HG02970 (cell line): ENCODE data around the gene KEAP1.
"Not testable (repeated sequence)": the region's sequence is repeated elsewhere in the genome, so short reads cannot be mapped to it uniquely, and the experiment has no call there.

Experiments used
- ATAC-seq: cut with Tn5 transposase; IDR thresholded peaks from one replicate; pipeline ENCODE4 v1.9.1; 2021; ENCODE audit warnings: mild to moderate bottlenecking, moderate library complexity, moderate number of reproducible peaks; ENCODE audit not compliant: unreplicated experiment, low FRiP score

Gene KEAP1

GRCh38 chr19:10500247-10500592 is 2.9 kb downstream of the KEAP1 start:
- no peak for ATAC-seq

- ATAC-seq, result no peak
These were observed 3.5 kb downstream of the KEAP1 start for GRCh38 chr19:10499550-10500246.

GRCh38 chr19:10497371-10497770 is 5.8 kb downstream of the KEAP1 start:
- no peak for ATAC-seq

- no peak for ATAC-seq
These were observed 11.6 kb downstream of the KEAP1 start for GRCh38 chr19:10491472-10492047.

- no peak for ATAC-seq
These were observed 16.6 kb downstream of the KEAP1 start for GRCh38 chr19:10486551-10486950.

- no peak for ATAC-seq
These were observed 24.2 kb downstream of the KEAP1 start for GRCh38 chr19:10478903-10479384.

- no peak for ATAC-seq
These were observed 24.7 kb downstream of the KEAP1 start for GRCh38 chr19:10478476-10478875.

GRCh38 chr19:10474962-10475451 is 28.1 kb downstream of the KEAP1 start:
- ATAC-seq, result no peak

- no peak for ATAC-seq
These were observed 30.0 kb downstream of the KEAP1 start for GRCh38 chr19:10473192-10473591.

- no peak for ATAC-seq
These were observed 31.2 kb downstream of the KEAP1 start for GRCh38 chr19:10471909-10472308.

- no peak for ATAC-seq
These were observed 35.0 kb downstream of the KEAP1 start for GRCh38 chr19:10468133-10468532.

- no peak for ATAC-seq
These were observed 36.0 kb downstream of the KEAP1 start for GRCh38 chr19:10467104-10467706.

GRCh38 chr19:10464456-10464855 is 38.7 kb downstream of the KEAP1 start:
- ATAC-seq, result no peak

GRCh38 chr19:10462557-10462956 is 40.6 kb downstream of the KEAP1 start:
- no peak for ATAC-seq

GRCh38 chr19:10462042-10462441 is 41.1 kb downstream of the KEAP1 start:
- ATAC-seq, result not testable (repeated sequence)

GRCh38 chr19:10461047-10461949 is 41.9 kb downstream of the KEAP1 start:
- ATAC-seq, result peak; percentile 65

GRCh38 chr19:10460714-10461046 is 42.5 kb downstream of the KEAP1 start:
- no peak for ATAC-seq

- ATAC-seq, result not testable (repeated sequence)
These were observed 44.4 kb downstream of the KEAP1 start for GRCh38 chr19:10458733-10459132.

- ATAC-seq, result no peak
These were observed 48.9 kb downstream of the KEAP1 start for GRCh38 chr19:10454267-10454666.

- ATAC-seq, result no peak
These were observed 49.3 kb downstream of the KEAP1 start for GRCh38 chr19:10453852-10454251.
